Panc1 (cell line): ENCODE results near the gene PEF1. TPM values are rescaled to one million over a fixed set of nuclear protein-coding genes. Genes with fewer than 3 reads are reported as not detected.
A peak's percentile ranks its signal among the peaks of the same experiment; 100 is the strongest.

Experiments
- ATAC-seq: fragments of 200-7000 bp; cut with Tn5 transposase; 2 replicates; pipeline ENCODE4 v1.9.1; 2020; ENCODE audit warnings: mild to moderate bottlenecking, moderate library complexity
- BruUV-seq: library from RNA; stranded (reverse); fragments of 400-500 nt; replicated peaks from 2 replicates; lab custom pipeline; 2021; lab: Mats Ljungman, UMichigan
- CTCF ChIA-PET: fragments of 300-600 bp; sonication (Branson Sonifier 250); formaldehyde crosslinking; loops from one replicate; lab custom pipeline; 2022; ENCODE audit warnings: antibody characterized with exemption; lab: Charles Lee
- POLR2A ChIA-PET: fragments of 300-600 bp; sonication (Branson Sonifier 250); formaldehyde crosslinking; loops from one replicate; lab custom pipeline; 2022; ENCODE audit warnings: antibody characterized with exemption; lab: Charles Lee
- DNase-seq: peaks from one replicate; pipeline ENCODE4 v3.0.0-alpha.2; 2010; ENCODE audit warnings: low read depth, low spot score
- H3K27ac ChIP-seq: 2 replicates; pipeline ENCODE4 v1.5.1; 2011; ENCODE audit warnings: mild to moderate bottlenecking, low read length, inconsistent platforms
- H3K27me3 ChIP-seq: fragments of 200-500 bp; sonication (Bioruptor generic); 2 replicates; pipeline ENCODE4 v1.6.0; 2014; ENCODE audit warnings: low read length, inconsistent platforms; ENCODE audit not compliant: control insufficient read depth, insufficient read depth
- H3K36me3 ChIP-seq: fragments of 200-500 bp; sonication (Bioruptor generic); 2 replicates; pipeline ENCODE4 v1.5.1; 2014; ENCODE audit warnings: inconsistent platforms, mild to moderate bottlenecking, low read length, moderate library complexity; ENCODE audit not compliant: control insufficient read depth, insufficient read depth
- H3K4me1 ChIP-seq: 2 replicates; pipeline ENCODE4 v1.5.1; 2011; ENCODE audit warnings: inconsistent platforms, mild to moderate bottlenecking, low read length, moderate library complexity; ENCODE audit not compliant: control insufficient read depth, insufficient read depth
- H3K4me3 ChIP-seq, 2 experiments: 2 replicates each; pipeline ENCODE4 v1.5.1; 2011 to 2012; ENCODE audit warnings: low read depth in 2 of 2, low read length in 2 of 2, mild to moderate bottlenecking in 2 of 2, inconsistent platforms in 1 of 2, moderate library complexity in 1 of 2
- H3K9me3 ChIP-seq: fragments of 200-500 bp; sonication (Bioruptor generic); 2 replicates; pipeline ENCODE4 v1.5.1; 2014; ENCODE audit warnings: low read depth, mild to moderate bottlenecking, inconsistent platforms, low read length, moderate library complexity; ENCODE audit not compliant: control insufficient read depth, insufficient read depth
- POLR2AphosphoS5 ChIP-seq: IDR thresholded peaks from 2 replicates; pipeline ENCODE4 v1.6.1; 2012; ENCODE audit warnings: mild to moderate bottlenecking, low read depth, low read length, moderate library complexity
- REST ChIP-seq, 2 experiments: IDR thresholded peaks; 2 replicates each; pipeline ENCODE4 v1.6.1; 2011 to 2012; ENCODE audit warnings: low read depth in 2 of 2, control low read depth in 1 of 2, low read length in 1 of 2, mild to moderate bottlenecking in 1 of 2, moderate library complexity in 1 of 2; ENCODE audit not compliant: insufficient read depth in 1 of 2
- SIN3A ChIP-seq: IDR thresholded peaks from 2 replicates; pipeline ENCODE4 v1.6.1; 2012; ENCODE audit warnings: low read depth, mild to moderate bottlenecking, low read length, moderate library complexity, borderline replicate concordance; ENCODE audit not compliant: insufficient read depth
- TCF7L2 ChIP-seq: IDR thresholded peaks from 2 replicates; pipeline ENCODE4 v1.6.1; 2011; ENCODE audit warnings: mild to moderate bottlenecking, low read depth, low read length, inconsistent platforms
- in situ Hi-C: cut with HindIII; loops from 2 replicates; pipeline ENCODE4 v1.10.0; 2016; ENCODE audit warnings: low sequenced_read_pairs, low pct_unique_long_range_greater_than_20kb
- intact Hi-C: fragments of 100-400 bp; cut with micrococcal nuclease; formaldehyde crosslinking; loops from one replicate; pipeline ENCODE4 v1.10.0; 2022; ENCODE audit not compliant: unreplicated experiment
- total RNA-seq: library from RNA; stranded (reverse); gene quantifications from one replicate; pipeline ENCODE4 v1.2.1, GENCODE V29; 2021; ENCODE audit not compliant: unreplicated experiment
- TF ChIP-seq, protein P1 (sequence below): fragments of 450-650 bp; IDR thresholded peaks from 2 replicates; pipeline ENCODE4 v1.5.1; 2017; ENCODE audit warnings: mild to moderate bottlenecking

Gene PEF1
- total RNA-seq, 1 experiment from 2014 or later = 58.4 TPM

- ChIA-PET POLR2A (interaction anchor here (1.0 kb wide), 1 partner anchor 12 kb away, joined by 4 read pairs; the partner anchor contains the start of gene PEF1), CTCF (interaction anchor here (0.7 to 1.1 kb wide), 2 partner anchors 42 to 356 kb away, joined by 3 to 5 read pairs; no protein-coding TSS in a partner anchor)
- in situ Hi-C loops = no loop called here
- Histone ChIP-seq H3K9me3 (no peaks in the 10 kb centered on the region), H3K36me3 (0 out of 2 replicates have a peak, but pooled peaks cover 6% of the 10 kb centered on the region), H3K27me3 (no peaks in the 10 kb centered on the region), H3K4me3 (no peak overlapping the region), H3K4me1 (no peaks in the 10 kb centered on the region), H3K27ac (no peak overlapping the region)
- BruUV-seq = no TSS peak
- ATAC-seq (peak; percentile 55; the same call in 1 of the 2 replicates), DNase-seq (no peak)
- intact Hi-C loops = no loop called here
- no peak for TF ChIP-seq REST (IDR thresholded peaks at IDR 0.05; ENCODE audit: insufficient read depth in 1 of 2, low read depth in 2 of 2, low read length in 1 of 2)
- TF ChIP-seq TCF7L2 = no peak
- TF ChIP-seq POLR2AphosphoS5 = no peak
- TF ChIP-seq, protein P1, sequence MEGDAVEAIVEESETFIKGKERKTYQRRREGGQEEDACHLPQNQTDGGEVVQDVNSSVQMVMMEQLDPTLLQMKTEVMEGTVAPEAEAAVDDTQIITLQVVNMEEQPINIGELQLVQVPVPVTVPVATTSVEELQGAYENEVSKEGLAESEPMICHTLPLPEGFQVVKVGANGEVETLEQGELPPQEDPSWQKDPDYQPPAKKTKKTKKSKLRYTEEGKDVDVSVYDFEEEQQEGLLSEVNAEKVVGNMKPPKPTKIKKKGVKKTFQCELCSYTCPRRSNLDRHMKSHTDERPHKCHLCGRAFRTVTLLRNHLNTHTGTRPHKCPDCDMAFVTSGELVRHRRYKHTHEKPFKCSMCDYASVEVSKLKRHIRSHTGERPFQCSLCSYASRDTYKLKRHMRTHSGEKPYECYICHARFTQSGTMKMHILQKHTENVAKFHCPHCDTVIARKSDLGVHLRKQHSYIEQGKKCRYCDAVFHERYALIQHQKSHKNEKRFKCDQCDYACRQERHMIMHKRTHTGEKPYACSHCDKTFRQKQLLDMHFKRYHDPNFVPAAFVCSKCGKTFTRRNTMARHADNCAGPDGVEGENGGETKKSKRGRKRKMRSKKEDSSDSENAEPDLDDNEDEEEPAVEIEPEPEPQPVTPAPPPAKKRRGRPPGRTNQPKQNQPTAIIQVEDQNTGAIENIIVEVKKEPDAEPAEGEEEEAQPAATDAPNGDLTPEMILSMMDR = no peak; the same call in 1 of the 2 replicates
- no peak for TF ChIP-seq SIN3A
Measured at GRCh38 chr1:31633117-31633516, 11.6 kb downstream of the PEF1 start.

GRCh38 chr1:31632649-31633048 lies 12.0 kb downstream of the PEF1 start:
- Histone ChIP-seq H3K9me3 (no peaks in the 10 kb centered on the region), H3K4me3 (no peak overlapping the region), H3K27me3 (no peaks in the 10 kb centered on the region), H3K27ac (no peak overlapping the region), H3K4me1 (no peaks in the 10 kb centered on the region), H3K36me3 (0 out of 2 replicates have a peak, but pooled peaks cover 6% of the 10 kb centered on the region)
- TF ChIP-seq TCF7L2 (no peak), POLR2AphosphoS5 (no peak), SIN3A (no peak), REST (IDR thresholded peaks at IDR 0.05; ENCODE audit: insufficient read depth in 1 of 2, low read depth in 2 of 2, low read length in 1 of 2) (no peak)
- TF ChIP-seq, protein P1 = no peak
- CTCF ChIA-PET = interaction anchor here (1.1 kb wide), 1 partner anchor 41 kb away, joined by 3 read pairs; no protein-coding TSS in a partner anchor
- no TSS peak for BruUV-seq
- DNase-seq = no peak
- POLR2A ChIA-PET = interaction anchor here (1.0 kb wide), 1 partner anchor 12 kb away, joined by 4 read pairs; the partner anchor contains the start of gene PEF1
- no peak; the same call in 1 of the 2 replicates for ATAC-seq
- in situ Hi-C loops (no loop called here), intact Hi-C loops (no loop called here)
